GM23338 (cell line): ENCODE results near the gene KMT2E. TPM values are rescaled to one million over a fixed set of nuclear protein-coding genes. Genes with fewer than 3 reads are reported as not detected.

ENCODE experiments used
- ATAC-seq: fragments of 200-7000 bp; cut with Tn5 transposase; 3 replicates; pipeline ENCODE4 v1.9.1; 2020
- DNase-seq: peaks from one replicate; pipeline ENCODE4 v3.0.0-alpha.2; 2015; ENCODE audit warnings: low spot score
- H2AFZ ChIP-seq: fragments of 200-600 bp; sonication (generic); 2 replicates; pipeline ENCODE4 v1.8.0; 2016; ENCODE audit warnings: antibody characterized with exemption, mild to moderate bottlenecking, moderate library complexity
- H3F3A ChIP-seq: fragments of 200-600 bp; sonication (generic); replicated peaks from 2 replicates; pipeline ENCODE4 v1.8.0; 2017; ENCODE audit warnings: antibody characterized with exemption, mixed run types, low read depth
- H3K27ac ChIP-seq: fragments of 200-600 bp; sonication (generic); 2 replicates; pipeline ENCODE4 v1.6.1; 2016; ENCODE audit warnings: low read depth
- H3K27me3 ChIP-seq: fragments of 200-600 bp; sonication (generic); 2 replicates; pipeline ENCODE4 v1.8.0; 2016; ENCODE audit warnings: mild to moderate bottlenecking, mixed run types, moderate library complexity; ENCODE audit not compliant: insufficient read depth
- H3K36me3 ChIP-seq: fragments of 200-600 bp; sonication (generic); 2 replicates; pipeline ENCODE4 v1.8.0; 2016; ENCODE audit warnings: mild to moderate bottlenecking; ENCODE audit not compliant: insufficient read depth
- H3K4me1 ChIP-seq: fragments of 200-600 bp; sonication (generic); 2 replicates; pipeline ENCODE4 v1.8.0; 2016; ENCODE audit warnings: mild to moderate bottlenecking, moderate library complexity; ENCODE audit not compliant: insufficient read depth
- H3K4me2 ChIP-seq: fragments of 200-600 bp; sonication (generic); 2 replicates; pipeline ENCODE4 v1.7.1; 2017; ENCODE audit warnings: mixed run types
- H3K4me3 ChIP-seq: fragments of 200-600 bp; sonication (generic); 2 replicates; pipeline ENCODE4 v1.6.1; 2016; ENCODE audit warnings: mixed run types
- H3K79me2 ChIP-seq: fragments of 200-600 bp; sonication (generic); replicated peaks from 2 replicates; pipeline ENCODE4 v1.8.0; 2017; ENCODE audit warnings: mild to moderate bottlenecking; ENCODE audit not compliant: insufficient read depth
- H3K9me2 ChIP-seq: fragments of 200-600 bp; sonication (generic); 2 replicates; pipeline ENCODE4 v1.8.0; 2017; ENCODE audit not compliant: insufficient read depth
- H4K20me1 ChIP-seq: fragments of 200-600 bp; sonication (generic); replicated peaks from 2 replicates; pipeline ENCODE4 v1.8.0; 2017; ENCODE audit warnings: mild to moderate bottlenecking; ENCODE audit not compliant: insufficient read depth
- H3K27ac Mint-ChIP-seq: 2 replicates; pipeline ENCODE4 v1.8.0; 2020; ENCODE audit warnings: inconsistent platforms, mild to moderate bottlenecking, moderate library complexity, mixed read lengths
- H3K27me3 Mint-ChIP-seq: 3 replicates; pipeline ENCODE4 v1.8.0; 2022; ENCODE audit warnings: low read depth, mild to moderate bottlenecking, moderate library complexity, mixed read lengths, inconsistent platforms; ENCODE audit not compliant: insufficient read depth, poor library complexity
- H3K36me3 Mint-ChIP-seq: 3 replicates; pipeline ENCODE4 v1.8.0; 2021; ENCODE audit warnings: low read depth, mild to moderate bottlenecking, inconsistent platforms, moderate library complexity, mixed read lengths
- H3K4me1 Mint-ChIP-seq: 3 replicates; pipeline ENCODE4 v1.8.0; 2020; ENCODE audit warnings: mild to moderate bottlenecking, inconsistent platforms, mixed read lengths
- H3K4me3 Mint-ChIP-seq: 3 replicates; pipeline ENCODE4 v1.8.0; 2021; ENCODE audit warnings: moderate library complexity, mild to moderate bottlenecking, inconsistent platforms, mixed read lengths
- H3K9me3 Mint-ChIP-seq: 3 replicates; pipeline ENCODE4 v1.8.0; 2020; ENCODE audit warnings: moderate library complexity, mild to moderate bottlenecking, inconsistent platforms, mixed read lengths
- CREB1 ChIP-seq: fragments of 250-450 bp; sonication (Bioruptor Pico); IDR thresholded peaks from 2 replicates; pipeline ENCODE4 v1.5.0; 2020; ENCODE audit warnings: low read depth, mild to moderate bottlenecking, moderate library complexity
- CTCF ChIP-seq, 2 experiments: fragments of 200-600 bp in 1 of 2; sonication (generic) in 1 of 2; conservative IDR thresholded peaks; 2 replicates each; pipeline versions ENCODE4 v1.5.1 to v1.6.1; 2016 to 2017; ENCODE audit warnings: antibody characterized with exemption in 2 of 2, low read depth in 2 of 2, mild to moderate bottlenecking in 2 of 2, moderate library complexity in 1 of 2
- ETS1 ChIP-seq: IDR thresholded peaks from 2 replicates; pipeline ENCODE4 v1.6.1; 2016; ENCODE audit warnings: antibody characterized with exemption
- EZH2 ChIP-seq: fragments of 200-600 bp; sonication (generic); IDR thresholded peaks from one replicate; pipeline ENCODE4 v1.8.0; 2017; ENCODE audit warnings: antibody characterized with exemption, mild to moderate bottlenecking, low read depth; ENCODE audit not compliant: unreplicated experiment
- EZH2phosphoT487 ChIP-seq: fragments of 200-600 bp; sonication (generic); IDR thresholded peaks from one replicate; pipeline ENCODE4 v1.8.1; 2018; ENCODE audit warnings: antibody characterized with exemption; ENCODE audit not compliant: unreplicated experiment
- JUNB ChIP-seq: IDR thresholded peaks from one replicate; pipeline ENCODE4 v1.6.1; 2016; ENCODE audit warnings: antibody characterized with exemption; ENCODE audit not compliant: unreplicated experiment
- REST ChIP-seq: IDR thresholded peaks from one replicate; pipeline ENCODE4 v1.6.1; 2018; ENCODE audit warnings: antibody characterized with exemption; ENCODE audit not compliant: unreplicated experiment
- ZNF114 ChIP-seq: fragments of 250-450 bp; sonication (Bioruptor Pico); IDR thresholded peaks from 2 replicates; pipeline ENCODE4 v1.5.0; 2020; ENCODE audit warnings: mild to moderate bottlenecking, moderate library complexity
- ZNF331 ChIP-seq: fragments of 250-450 bp; sonication (Bioruptor Pico); IDR thresholded peaks from 2 replicates; pipeline ENCODE4 v1.5.0; 2020; ENCODE audit warnings: low read depth, mild to moderate bottlenecking, moderate library complexity
- ZNF462 ChIP-seq: fragments of 250-450 bp; sonication (Bioruptor Pico); IDR thresholded peaks from 2 replicates; pipeline ENCODE4 v1.5.0; 2020; ENCODE audit warnings: mild to moderate bottlenecking, moderate library complexity
- polyA plus RNA-seq: library from polyadenylated mRNA; unstranded; fragments of >200 nt; fragmentation: Nextera tagmentation; extraction: Ambion mirVana; gene quantifications from 2 replicates; pipeline ENCODE4 v1.2.1, GENCODE V29; 2016
- total RNA-seq: library from RNA; depleted of rRNA; stranded (reverse); fragments of >200 nt; shearing (Covaris generic); gene quantifications from 2 replicates; pipeline ENCODE4 v1.2.3, GENCODE V29; 2014

The KMT2E gene
- total and polyA plus RNA-seq, 2 experiments from 2014 or later = 50.2 to 70.9 TPM

- Histone ChIP-seq H3K4me2 (no peak overlapping the region), H3K9me2 (no peaks in the 10 kb centered on the region), H3F3A (no peaks in the 10 kb centered on the region), H4K20me1 (peaks cover 48% of the 10 kb centered on the region), H2AFZ (no peak overlapping the region), H3K4me1 (peaks cover 51% of the 10 kb centered on the region), H3K27ac (no peak overlapping the region), H3K36me3 (no peaks in the 10 kb centered on the region), H3K27me3 (no peaks in the 10 kb centered on the region), H3K4me3 (no peak overlapping the region), H3K79me2 (peaks cover 100% of the 10 kb centered on the region)
- H3K4me1 Mint-ChIP-seq = peaks cover 60% of the 10 kb centered on the region
- ATAC-seq (no peak), DNase-seq (no peak)
- no peaks in the 10 kb centered on the region for H3K36me3 Mint-ChIP-seq
- H3K4me3 Mint-ChIP-seq = no peak overlapping the region
- H3K27ac Mint-ChIP-seq = no peak overlapping the region; the same call in 1 of the 2 replicates
- no peaks in the 10 kb centered on the region for H3K27me3 Mint-ChIP-seq
- H3K9me3 Mint-ChIP-seq = no peaks in the 10 kb centered on the region
- TF ChIP-seq CREB1 (CRISPR knock-in tag) (no peak), ZNF462 (CRISPR knock-in tag) (no peak), CTCF (conservative IDR thresholded peaks at IDR 0.05; ENCODE audit: low read depth in 2 of 2) (no peak), EZH2phosphoT487 (no peak)
These were observed 8.0 kb downstream of the KMT2E start for GRCh38 chr7:105021967-105022366.

- H2AFZ ChIP-seq = no peak overlapping the region
- H3K27ac ChIP-seq = no peak overlapping the region
- H3K4me3 Mint-ChIP-seq = no peak overlapping the region
- no peak overlapping the region for H3K27ac Mint-ChIP-seq
- no peaks in the 10 kb centered on the region for H3K9me3 Mint-ChIP-seq
- peaks cover 100% of the 10 kb centered on the region for H3K79me2 ChIP-seq
- H4K20me1 ChIP-seq = peaks cover 53% of the 10 kb centered on the region
- H3K4me1 Mint-ChIP-seq = peaks cover 55% of the 10 kb centered on the region
- no peaks in the 10 kb centered on the region for H3K27me3 Mint-ChIP-seq
- no peaks in the 10 kb centered on the region for H3F3A ChIP-seq
- H3K4me2 ChIP-seq = no peak overlapping the region
- no peaks in the 10 kb centered on the region for H3K27me3 ChIP-seq
- no peaks in the 10 kb centered on the region for H3K36me3 ChIP-seq
- peaks cover 50% of the 10 kb centered on the region for H3K4me1 ChIP-seq
- no peak overlapping the region for H3K4me3 ChIP-seq
- no peak for DNase-seq
- ATAC-seq = no peak
- H3K36me3 Mint-ChIP-seq = no peaks in the 10 kb centered on the region
- H3K9me2 ChIP-seq = no peaks in the 10 kb centered on the region
- TF ChIP-seq ZNF114 (CRISPR knock-in tag) (no peak), REST (no peak), ZNF331 (no peak), CREB1 (CRISPR knock-in tag) (no peak), EZH2 (no peak), JUNB (no peak), ETS1 (no peak)
These were observed 8.5 kb downstream of the KMT2E start for GRCh38 chr7:105022458-105022857.
